SK-N-SH (cell line): ENCODE data around the gene NBR1. TPM values are rescaled to one million over a fixed set of nuclear protein-coding genes. Genes with fewer than 3 reads are reported as not detected.

ENCODE experiments used
- CTCF ChIA-PET: fragments of 300-600, 350-600 bp; formaldehyde crosslinking; extraction: SDS; loops from one replicate; lab custom pipeline; 2021; lab: Yijun Ruan, JAX
- POLR2A ChIA-PET: fragments of 350-600 bp; sonication (Branson Sonifier 250); formaldehyde crosslinking; extraction: SDS; loops from one replicate; lab custom pipeline; 2020; ENCODE audit warnings: antibody characterized with exemption, inconsistent platforms; lab: Yijun Ruan, JAX
- DNase-seq: peaks from one replicate; pipeline ENCODE4 v3.0.0; 2012
- H2AFZ ChIP-seq: fragments of 200-600 bp; sonication (generic); 2 replicates; pipeline ENCODE4 v1.8.1; 2016; ENCODE audit warnings: antibody characterized with exemption, mild to moderate bottlenecking, low read depth
- H3F3A ChIP-seq: fragments of 200-600 bp; sonication (generic); replicated peaks from 2 replicates; pipeline ENCODE3; 2016; ENCODE audit warnings: antibody characterized with exemption, mild to moderate bottlenecking; ENCODE audit not compliant: insufficient read depth
- H3K27ac ChIP-seq, 2 experiments: fragments of 200-500 bp in 1 of 2; fragments of 200-600 bp in 1 of 2; sonication (Bioruptor generic) in 1 of 2; sonication (generic), shearing (Covaris generic) in 1 of 2; 2 replicates each; pipeline versions ENCODE4 v1.5.1 to v1.6.1; 2014 to 2016; ENCODE audit warnings: low read depth in 2 of 2, inconsistent platforms in 1 of 2, low read length in 1 of 2, mild to moderate bottlenecking in 1 of 2, mixed read lengths in 1 of 2
- H3K27me3 ChIP-seq: fragments of 200-600 bp; sonication (generic), shearing (Covaris generic); 2 replicates; pipeline ENCODE4 v1.6.1; 2016; ENCODE audit warnings: mixed run types; ENCODE audit not compliant: insufficient read depth
- H3K36me3 ChIP-seq, 2 experiments: fragments of 200-500 bp in 1 of 2; fragments of 200-600 bp in 1 of 2; sonication (Bioruptor generic) in 1 of 2; sonication (generic) in 1 of 2; replicated peaks in 1 of 2; 2 replicates each; pipeline versions ENCODE3 to v1.5.1; 2014 to 2016; ENCODE audit warnings: low read length in 1 of 2, mild to moderate bottlenecking in 1 of 2; ENCODE audit not compliant: insufficient read depth in 2 of 2, control insufficient read depth in 1 of 2
- H3K4me1 ChIP-seq, 2 experiments: fragments of 200-500 bp in 1 of 2; fragments of 200-600 bp in 1 of 2; sonication (Bioruptor generic) in 1 of 2; sonication (generic), shearing (Covaris generic) in 1 of 2; 2 replicates each; pipeline versions ENCODE4 v1.5.1 to v1.6.1; 2014 to 2016; ENCODE audit warnings: low read depth in 1 of 2, low read length in 1 of 2, mixed run types in 1 of 2; ENCODE audit not compliant: insufficient read depth in 2 of 2, control insufficient read depth in 1 of 2
- H3K4me2 ChIP-seq: fragments of 200-600 bp; sonication (generic), shearing (Covaris generic); 2 replicates; pipeline ENCODE4 v1.6.1; 2017; ENCODE audit warnings: mixed run types
- H3K4me3 ChIP-seq, 2 experiments: fragments of 200-500 bp in 1 of 2; fragments of 200-600 bp in 1 of 2; sonication (Bioruptor generic) in 1 of 2; sonication (generic), shearing (Covaris generic) in 1 of 2; 2 replicates each; pipeline versions ENCODE4 v1.5.1 to v1.8.1; 2014 to 2016; ENCODE audit warnings: low read depth in 2 of 2, inconsistent platforms in 1 of 2, low read length in 1 of 2, mild to moderate bottlenecking in 1 of 2, mixed read lengths in 1 of 2, moderate library complexity in 1 of 2
- H3K79me2 ChIP-seq: fragments of 200-600 bp; sonication (generic); 2 replicates; pipeline ENCODE4 v1.8.1; 2017; ENCODE audit warnings: mild to moderate bottlenecking; ENCODE audit not compliant: insufficient read depth
- H3K9ac ChIP-seq: fragments of 200-600 bp; sonication (generic); 2 replicates; pipeline ENCODE4 v1.6.1; 2017; ENCODE audit warnings: mixed run types
- H3K9me2 ChIP-seq: fragments of 200-600 bp; sonication (generic); 2 replicates; pipeline ENCODE4 v1.6.1; 2017; ENCODE audit warnings: mixed run types
- H3K9me3 ChIP-seq: fragments of 200-600 bp; sonication (generic); 2 replicates; pipeline ENCODE4 v1.6.1; 2017; ENCODE audit warnings: mixed run types, mild to moderate bottlenecking, moderate library complexity
- H4K20me1 ChIP-seq: fragments of 200-600 bp; sonication (generic); 2 replicates; pipeline ENCODE4 v1.6.1; 2017; ENCODE audit warnings: mild to moderate bottlenecking, mixed run types; ENCODE audit not compliant: insufficient read depth
- ELF1 ChIP-seq: IDR thresholded peaks from 2 replicates; pipeline ENCODE4 v1.4.0; 2012
- EP300 ChIP-seq, 2 experiments: IDR thresholded peaks; 2 replicates each; pipeline versions ENCODE4 v1.4.0 to v1.6.1; 2012; ENCODE audit warnings: borderline replicate concordance in 1 of 2, low read depth in 1 of 2, low read length in 1 of 2
- FOSL2 ChIP-seq: IDR thresholded peaks from 2 replicates; pipeline ENCODE4 v1.4.0; 2012; ENCODE audit warnings: low read depth, mild to moderate bottlenecking, moderate library complexity, borderline replicate concordance
- FOXJ3 ChIP-seq: sonication (generic); formaldehyde crosslinking; IDR thresholded peaks from 2 replicates; pipeline ENCODE4 v1.5.1; 2020; ENCODE audit warnings: mild to moderate bottlenecking, missing genetic modification reagents
- FOXM1 ChIP-seq: IDR thresholded peaks from 2 replicates; pipeline ENCODE4 v1.4.0; 2012; ENCODE audit warnings: low read depth, mild to moderate bottlenecking
- IRF3 ChIP-seq: fragments of 150-350 bp; IDR thresholded peaks from 2 replicates; pipeline ENCODE4 v1.6.1; 2016; ENCODE audit warnings: mild to moderate bottlenecking, low read depth, low read length
- MXI1 ChIP-seq: IDR thresholded peaks from 2 replicates; pipeline ENCODE4 v1.6.1; 2012; ENCODE audit warnings: mild to moderate bottlenecking, low read depth, low read length, improper control_type of control experiment
- RAD21 ChIP-seq: IDR thresholded peaks from 2 replicates; pipeline ENCODE4 v1.6.1; 2012; ENCODE audit warnings: mild to moderate bottlenecking, low read length
- RCOR1 ChIP-seq: fragments of 150-350 bp; IDR thresholded peaks from 2 replicates; pipeline ENCODE4 v1.6.1; 2017; ENCODE audit warnings: antibody characterized with exemption, low read length
- REST ChIP-seq: IDR thresholded peaks from 2 replicates; pipeline ENCODE4 v1.6.1; 2012; ENCODE audit warnings: mild to moderate bottlenecking, low read depth, low read length, moderate library complexity
- RXRA ChIP-seq: IDR thresholded peaks from 2 replicates; pipeline ENCODE4 v1.4.0; 2012; ENCODE audit warnings: low read depth, mild to moderate bottlenecking, borderline replicate concordance
- TCF12 ChIP-seq: IDR thresholded peaks from 2 replicates; pipeline ENCODE4 v1.4.0; 2012
- TEAD4 ChIP-seq: IDR thresholded peaks from 2 replicates; pipeline ENCODE4 v1.4.0; 2012; ENCODE audit warnings: mild to moderate bottlenecking, borderline replicate concordance; ENCODE audit not compliant: insufficient read depth
- WGBS: methylation state at CpG from one replicate; pipeline ENCODE4 v1.1.6; 2017; ENCODE audit warnings: low lambda C conversion rate; 5-methylcytosine and 5-hydroxymethylcytosine counted together
- polyA plus RNA-seq, 3 experiments: library from polyadenylated mRNA; depleted of rRNA; stranded (reverse); fragments of >200 nt; gene quantifications; 2 replicates each; pipeline ENCODE4 v1.2.3, GENCODE V29; 2012
- TF ChIP-seq, protein P1 (sequence below): IDR thresholded peaks from 2 replicates; pipeline ENCODE4 v1.4.0; 2012; ENCODE audit warnings: low read depth
- TF ChIP-seq, protein P2 (sequence below): fragments of 150-350 bp; IDR thresholded peaks from 2 replicates; pipeline ENCODE4 v1.6.1; 2017; ENCODE audit warnings: antibody characterized with exemption, low read length, low read depth, borderline replicate concordance

NBR1 gene
- polyA plus RNA-seq, 1 of the 3 experiments (the other 2 are of a cell fraction): 41.4 TPM

DNA sequence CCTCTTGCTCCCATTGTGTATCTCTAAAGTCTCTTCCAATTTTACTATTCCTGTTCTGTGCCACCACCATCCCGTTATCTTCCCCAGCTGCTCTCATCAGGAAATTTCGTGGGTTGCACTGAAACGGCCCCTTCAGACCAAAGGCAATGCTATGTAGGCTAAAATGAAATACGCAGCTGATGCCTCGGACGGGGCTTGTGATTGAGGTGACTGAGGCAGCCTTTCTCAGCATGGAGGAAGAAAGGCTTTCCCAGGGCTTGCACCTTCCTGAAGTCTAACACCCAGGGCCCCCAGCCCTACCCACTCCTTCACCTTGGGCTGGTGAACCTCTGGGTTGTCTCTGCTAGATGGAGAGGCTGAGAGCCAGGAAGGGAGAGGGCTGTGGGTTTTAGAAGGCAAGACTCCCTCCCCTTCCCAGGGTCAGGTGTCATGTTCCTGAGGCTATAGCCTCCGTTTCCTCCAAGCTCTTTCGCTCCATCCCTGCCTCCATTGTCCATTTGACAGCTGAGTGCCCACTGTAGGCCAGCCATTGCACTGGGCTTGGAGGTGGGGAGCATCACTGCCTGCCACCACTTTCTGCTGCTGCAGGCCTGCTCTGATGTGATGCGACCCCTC is 49.6 kb downstream of the NBR1 start:
- Histone ChIP-seq H3K27me3 (no peaks in the 10 kb centered on the region), H4K20me1 (no peaks in the 10 kb centered on the region), H3K4me2 (no peak overlapping the region), H3K9me2 (no peaks in the 10 kb centered on the region), H3K4me3 (no peak overlapping the region), H3K9me3 (no peaks in the 10 kb centered on the region), H3K27ac (no peak overlapping the region), H3K4me1 (no peaks in the 10 kb centered on the region), H3F3A (no peaks in the 10 kb centered on the region), H2AFZ (no peak overlapping the region), H3K9ac (no peak overlapping the region), H3K79me2 (no peaks in the 10 kb centered on the region), H3K36me3 (no peaks in the 10 kb centered on the region)
- WGBS: 80% methylated on average over 8 of the region's 9 CpGs
- POLR2A ChIA-PET: interaction anchor here (0.9 kb wide), 1 partner anchor 51 kb away, joined by 3 read pairs; no protein-coding TSS in a partner anchor
- no peak for DNase-seq
- TF ChIP-seq EP300 (IDR thresholded peaks at IDR 0.05; ENCODE audit: borderline replicate concordance in 1 of 2, low read depth in 1 of 2, low read length in 1 of 2): no peak
- no peak for TF ChIP-seq TCF12
- no peak for TF ChIP-seq FOXM1
- TF ChIP-seq IRF3: no peak
- TF ChIP-seq ELF1: no peak
- no peak for TF ChIP-seq RCOR1
- no peak for TF ChIP-seq FOXJ3 (CRISPR knock-in tag)
- TF ChIP-seq, protein P1, sequence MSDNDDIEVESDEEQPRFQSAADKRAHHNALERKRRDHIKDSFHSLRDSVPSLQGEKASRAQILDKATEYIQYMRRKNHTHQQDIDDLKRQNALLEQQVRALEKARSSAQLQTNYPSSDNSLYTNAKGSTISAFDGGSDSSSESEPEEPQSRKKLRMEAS: no peak
- no peak for TF ChIP-seq REST
- TF ChIP-seq, protein P2, sequence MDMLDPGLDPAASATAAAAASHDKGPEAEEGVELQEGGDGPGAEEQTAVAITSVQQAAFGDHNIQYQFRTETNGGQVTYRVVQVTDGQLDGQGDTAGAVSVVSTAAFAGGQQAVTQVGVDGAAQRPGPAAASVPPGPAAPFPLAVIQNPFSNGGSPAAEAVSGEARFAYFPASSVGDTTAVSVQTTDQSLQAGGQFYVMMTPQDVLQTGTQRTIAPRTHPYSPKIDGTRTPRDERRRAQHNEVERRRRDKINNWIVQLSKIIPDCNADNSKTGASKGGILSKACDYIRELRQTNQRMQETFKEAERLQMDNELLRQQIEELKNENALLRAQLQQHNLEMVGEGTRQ: no peak
- no peak for TF ChIP-seq TEAD4
- no peak for TF ChIP-seq RXRA
- no peak for TF ChIP-seq MXI1
- no peak for TF ChIP-seq FOSL2
- no peak for TF ChIP-seq RAD21
- CTCF ChIA-PET: no interaction called here
